ENCODE measurements around the gene SLC30A5. TPM values are rescaled to one million over a fixed set of nuclear protein-coding genes. Genes with fewer than 3 reads are reported as not detected.
A peak's percentile ranks its signal among the peaks of the same experiment; 100 is the strongest.

Gene SLC30A5
- total and polyA plus RNA-seq, 9 of the 15 experiments (the other 6 are each of a cell fraction or from before 2014, with no cell fraction given) = 22.9 to 86.8 (median 62.5) TPM

GRCh38 chr5:69093771-69094482, at the start of gene SLC30A5 (continued):
- TF ChIP-seq ZNF511 (CRISPR knock-in tag; IDR thresholded peaks at IDR 0.05) = peak; percentile 89
- TF ChIP-seq ETV5 (CRISPR knock-in tag; IDR thresholded peaks at IDR 0.05; ENCODE audit: low read depth) = peak; percentile 94
- peak; percentile 69 for TF ChIP-seq PCBP1 (IDR thresholded peaks at IDR 0.05; ENCODE audit: low read depth, low read length, poor library complexity, severe bottlenecking)
- 0 out of 4 replicates have a peak, but pooled peaks of 1 of the 2 experiments have one; percentile 30 for TF ChIP-seq FOXA3 (CRISPR knock-in tag; conservative IDR thresholded peaks at IDR 0.05 in 1 of 2, IDR thresholded peaks at IDR 0.05 in 1 of 2)
- peak; percentile 91 for TF ChIP-seq L3MBTL2 (IDR thresholded peaks at IDR 0.05)
- TF ChIP-seq CEBPB (tag; IDR thresholded peaks at IDR 0.05) = no peak
- TF ChIP-seq POLR2AphosphoS2 (IDR thresholded peaks at IDR 0.05; ENCODE audit: low read length) = no peak; the same call in 1 of the 2 replicates
- TF ChIP-seq, protein P1, sequence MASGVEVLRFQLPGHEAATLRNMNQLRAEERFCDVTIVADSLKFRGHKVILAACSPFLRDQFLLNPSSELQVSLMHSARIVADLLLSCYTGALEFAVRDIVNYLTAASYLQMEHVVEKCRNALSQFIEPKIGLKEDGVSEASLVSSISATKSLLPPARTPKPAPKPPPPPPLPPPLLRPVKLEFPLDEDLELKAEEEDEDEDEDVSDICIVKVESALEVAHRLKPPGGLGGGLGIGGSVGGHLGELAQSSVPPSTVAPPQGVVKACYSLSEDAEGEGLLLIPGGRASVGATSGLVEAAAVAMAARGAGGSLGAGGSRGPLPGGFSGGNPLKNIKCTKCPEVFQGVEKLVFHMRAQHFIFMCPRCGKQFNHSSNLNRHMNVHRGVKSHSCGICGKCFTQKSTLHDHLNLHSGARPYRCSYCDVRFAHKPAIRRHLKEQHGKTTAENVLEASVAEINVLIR (CRISPR knock-in tag; IDR thresholded peaks at IDR 0.05) = peak; percentile 84
- TF ChIP-seq MEIS2 (IDR thresholded peaks at IDR 0.05; ENCODE audit: partially characterized antibody) = peak; percentile 91
- TF ChIP-seq PML (IDR thresholded peaks at IDR 0.05; ENCODE audit: low read length) = peak; percentile 64; the same call in 1 of the 2 replicates
- peak; percentile 99 for TF ChIP-seq RBFOX2 (IDR thresholded peaks at IDR 0.05; ENCODE audit: low read depth, low read length)
- no peak for TF ChIP-seq TCF7L2 (IDR thresholded peaks at IDR 0.05; ENCODE audit: low read depth, low read length)
- TF ChIP-seq THAP7 (CRISPR knock-in tag; IDR thresholded peaks at IDR 0.05) = peak; percentile 10; the same call in 1 of the 2 replicates
- peak; percentile 62; the same call in 1 of the 2 replicates for TF ChIP-seq ZBTB7A (IDR thresholded peaks at IDR 0.05; ENCODE audit: borderline replicate concordance, control insufficient read depth, low read depth, low read length)
- TF ChIP-seq, protein P2, sequence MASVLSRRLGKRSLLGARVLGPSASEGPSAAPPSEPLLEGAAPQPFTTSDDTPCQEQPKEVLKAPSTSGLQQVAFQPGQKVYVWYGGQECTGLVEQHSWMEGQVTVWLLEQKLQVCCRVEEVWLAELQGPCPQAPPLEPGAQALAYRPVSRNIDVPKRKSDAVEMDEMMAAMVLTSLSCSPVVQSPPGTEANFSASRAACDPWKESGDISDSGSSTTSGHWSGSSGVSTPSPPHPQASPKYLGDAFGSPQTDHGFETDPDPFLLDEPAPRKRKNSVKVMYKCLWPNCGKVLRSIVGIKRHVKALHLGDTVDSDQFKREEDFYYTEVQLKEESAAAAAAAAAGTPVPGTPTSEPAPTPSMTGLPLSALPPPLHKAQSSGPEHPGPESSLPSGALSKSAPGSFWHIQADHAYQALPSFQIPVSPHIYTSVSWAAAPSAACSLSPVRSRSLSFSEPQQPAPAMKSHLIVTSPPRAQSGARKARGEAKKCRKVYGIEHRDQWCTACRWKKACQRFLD (CRISPR knock-in tag; IDR thresholded peaks at IDR 0.05) = no peak; the same call in 1 of the 2 replicates
- peak; percentile 96; the same call in 1 of the 2 replicates for TF ChIP-seq PHF8 (IDR thresholded peaks at IDR 0.05; ENCODE audit: borderline replicate concordance, low read length)
- 0 out of 2 replicates have a peak, but pooled peaks have one; percentile 5 for TF ChIP-seq PHF21A (IDR thresholded peaks at IDR 0.05; ENCODE audit: borderline replicate concordance, low read depth)
- peak; percentile 93 for TF ChIP-seq CTCFL (IDR thresholded peaks at IDR 0.05; ENCODE audit: borderline replicate concordance, insufficient read depth, low read depth, low read length, poor library complexity, severe bottlenecking)
